Suppressor macrophage treated with lipopolysaccharide for 4 hours (primary cell): ENCODE data around the gene PTPRM.
"Not testable (repeated sequence)": the region's sequence is repeated elsewhere in the genome, so short reads cannot be mapped to it uniquely, and the experiment has no call there.

Experiments used
- DNase-seq: peaks from one replicate; pipeline ENCODE4 v3.0.0-alpha.2; 2020

PTPRM gene

GRCh38 chr18:8424917-8425725 lies 858.0 kb downstream of the PTPRM start:
- no peak for DNase-seq

GRCh38 chr18:8426401-8426800 lies 859.3 kb downstream of the PTPRM start:
- DNase-seq, result peak; percentile 11

- DNase-seq, result no peak
Measured at GRCh38 chr18:8427339-8427738, 860.2 kb downstream of the PTPRM start.

- no peak for DNase-seq
Measured at GRCh38 chr18:8428951-8429350, 861.8 kb downstream of the PTPRM start.

- no peak for DNase-seq
Measured at GRCh38 chr18:8431036-8431435, 863.9 kb downstream of the PTPRM start.

- DNase-seq, result no peak
Measured at GRCh38 chr18:8433323-8433722, 866.2 kb downstream of the PTPRM start.

- DNase-seq, result no peak
Measured at GRCh38 chr18:8433771-8434170, 866.7 kb downstream of the PTPRM start.

GRCh38 chr18:8435376-8435775 lies 868.3 kb downstream of the PTPRM start:
- DNase-seq, result no peak

- DNase-seq, result no peak
Measured at GRCh38 chr18:8439055-8439454, 871.9 kb downstream of the PTPRM start.

GRCh38 chr18:8443505-8443904 lies 876.4 kb downstream of the PTPRM start:
- no peak for DNase-seq

GRCh38 chr18:8446936-8447335 lies 879.8 kb downstream of the PTPRM start:
- DNase-seq, result not testable (repeated sequence)

GRCh38 chr18:8448130-8448529 lies 881.0 kb downstream of the PTPRM start:
- DNase-seq, result no peak

- DNase-seq, result no peak
Measured at GRCh38 chr18:8450013-8450412, 882.9 kb downstream of the PTPRM start.

- DNase-seq, result no peak
Measured at GRCh38 chr18:8450898-8451665, 884.0 kb downstream of the PTPRM start.

- no peak for DNase-seq
Measured at GRCh38 chr18:8453528-8453927, 886.4 kb downstream of the PTPRM start.

GRCh38 chr18:8454136-8454535 lies 887.0 kb downstream of the PTPRM start:
- no peak for DNase-seq

- DNase-seq, result no peak
Measured at GRCh38 chr18:8455661-8456614, 888.8 kb downstream of the PTPRM start.
